Tibial artery (tissue), 4 donors: ENCODE data around the gene OR2C1.

Experiments used
- DNase-seq, 2 donors: peaks; one replicate each; pipeline ENCODE4 v3.0.0-alpha.2; 2019
- H3K27ac ChIP-seq, 2 donors: fragments of 200-600 bp; sonication (generic) in 1 of 2; 1 replicate in 1 of 2; 2 replicates in 1 of 2; pipeline ENCODE4 v1.5.1; 2018 to 2019; ENCODE audit warnings: mild to moderate bottlenecking in 1 of 2
- H3K27me3 ChIP-seq, 2 donors: fragments of 200-600 bp; sonication (generic) in 1 of 2; one replicate each; pipeline versions ENCODE4 v1.5.1 to v1.6.0; 2016 to 2019
- H3K36me3 ChIP-seq, 3 donors: fragments of 200-600 bp; sonication (generic) in 2 of 3; one replicate each; pipeline ENCODE4 v1.5.1; 2016 to 2019; ENCODE audit warnings: mild to moderate bottlenecking in 2 of 3
- H3K4me1 ChIP-seq, 4 donors: fragments of 200-600 bp; sonication (generic) in 2 of 4; 1 replicate in 3 of 4; 2 replicates in 1 of 4; pipeline ENCODE4 v1.5.1; 2016 to 2019
- H3K4me3 ChIP-seq, 2 donors: fragments of 200-600 bp; sonication (generic) in 1 of 2; 1 replicate in 1 of 2; 2 replicates in 1 of 2; pipeline ENCODE4 v1.5.1; 2018 to 2019; ENCODE audit warnings: mild to moderate bottlenecking in 2 of 2
- H3K9me3 ChIP-seq, 3 donors: fragments of 200-600 bp; sonication (generic) in 1 of 3; one replicate each; pipeline ENCODE4 v1.5.1; 2016 to 2019
- intact Hi-C: fragments of 100-400 bp; cut with DNase I; formaldehyde crosslinking; loops from one replicate; pipeline ENCODE4 v1.15.0; 2023; ENCODE audit warnings: low total_unique reads
- TF ChIP-seq, protein P1 (sequence below), 2 experiments: fragments of 200-600 bp in 1 of 2; fragments of 450-650 bp in 1 of 2; IDR thresholded peaks; one replicate each; pipeline ENCODE4 v1.5.1; 2017 to 2019; ENCODE audit warnings: antibody characterized with exemption in 2 of 2, mild to moderate bottlenecking in 1 of 2, moderate library complexity in 1 of 2

OR2C1 gene

DNA sequence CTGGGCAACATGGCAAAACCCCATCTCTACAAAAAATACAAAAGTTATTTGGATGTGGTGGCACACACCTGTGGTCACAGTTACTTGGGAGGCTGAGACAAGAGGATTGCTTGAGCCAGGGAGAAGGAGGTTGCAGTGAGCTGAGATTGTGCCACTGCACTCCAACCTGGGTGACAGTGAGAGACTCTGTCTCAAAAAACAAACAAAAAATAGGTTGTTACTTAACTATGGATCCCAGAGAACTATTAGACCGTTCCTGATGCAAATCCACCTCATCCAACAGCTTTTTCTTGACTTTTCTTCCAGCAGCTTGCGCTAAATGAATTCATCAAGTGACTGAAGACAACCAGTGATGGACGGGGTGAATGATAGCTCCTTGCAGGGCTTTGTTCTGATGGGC is at the start of gene OR2C1:
TSS of gene OR2C1 (plus strand) at position 301 of the 400 bp plus-strand sequence. CDS start at position 353, 52 bp downstream.
- H3K4me3 ChIP-seq: no peak within 1 kb of the TSS
- H3K36me3 ChIP-seq: no peaks in the 10 kb centered on the region
- no peaks in the 10 kb centered on the region for H3K27me3 ChIP-seq
- H3K27ac ChIP-seq: no peak within 1 kb of the TSS
- H3K4me1 ChIP-seq: no peaks in the 10 kb centered on the region
- intact Hi-C loops: no loop called here
- H3K9me3 ChIP-seq: no peaks in the 10 kb centered on the region
- TF ChIP-seq, protein P1, sequence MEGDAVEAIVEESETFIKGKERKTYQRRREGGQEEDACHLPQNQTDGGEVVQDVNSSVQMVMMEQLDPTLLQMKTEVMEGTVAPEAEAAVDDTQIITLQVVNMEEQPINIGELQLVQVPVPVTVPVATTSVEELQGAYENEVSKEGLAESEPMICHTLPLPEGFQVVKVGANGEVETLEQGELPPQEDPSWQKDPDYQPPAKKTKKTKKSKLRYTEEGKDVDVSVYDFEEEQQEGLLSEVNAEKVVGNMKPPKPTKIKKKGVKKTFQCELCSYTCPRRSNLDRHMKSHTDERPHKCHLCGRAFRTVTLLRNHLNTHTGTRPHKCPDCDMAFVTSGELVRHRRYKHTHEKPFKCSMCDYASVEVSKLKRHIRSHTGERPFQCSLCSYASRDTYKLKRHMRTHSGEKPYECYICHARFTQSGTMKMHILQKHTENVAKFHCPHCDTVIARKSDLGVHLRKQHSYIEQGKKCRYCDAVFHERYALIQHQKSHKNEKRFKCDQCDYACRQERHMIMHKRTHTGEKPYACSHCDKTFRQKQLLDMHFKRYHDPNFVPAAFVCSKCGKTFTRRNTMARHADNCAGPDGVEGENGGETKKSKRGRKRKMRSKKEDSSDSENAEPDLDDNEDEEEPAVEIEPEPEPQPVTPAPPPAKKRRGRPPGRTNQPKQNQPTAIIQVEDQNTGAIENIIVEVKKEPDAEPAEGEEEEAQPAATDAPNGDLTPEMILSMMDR (IDR thresholded peaks at IDR 0.05): no peak
- DNase-seq: no peak

DNA sequence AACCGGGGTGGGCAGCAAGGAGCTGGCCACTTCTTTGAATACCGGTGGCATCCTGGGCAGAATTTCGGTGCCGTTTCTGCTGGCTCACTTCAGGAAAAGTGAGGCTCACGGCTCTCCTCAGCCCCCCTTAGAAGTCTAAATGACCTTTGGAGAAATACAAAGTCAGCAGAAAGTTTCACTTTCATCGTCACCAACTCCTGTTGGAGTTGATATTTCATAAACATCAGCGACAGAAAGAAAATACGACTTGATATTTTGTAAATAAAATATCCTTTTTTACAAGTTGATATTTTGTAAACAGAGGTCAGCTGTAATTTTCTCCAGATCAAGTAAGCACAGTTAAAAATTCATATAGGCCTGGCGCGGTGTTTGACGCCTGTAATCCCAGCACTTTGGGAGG is 49.6 kb upstream of the OR2C1 start:
- peak overlapping the region; percentile 87 to 88 for H3K27ac ChIP-seq
- intact Hi-C loops: loop anchor here (5.0 to 10.0 kb wide), 2 partner anchors 89 to 151 kb away; no protein-coding TSS in a partner anchor
- peaks cover 0 to 79% (median 38%) of the 10 kb centered on the region in 3 donors for H3K9me3 ChIP-seq

DNA sequence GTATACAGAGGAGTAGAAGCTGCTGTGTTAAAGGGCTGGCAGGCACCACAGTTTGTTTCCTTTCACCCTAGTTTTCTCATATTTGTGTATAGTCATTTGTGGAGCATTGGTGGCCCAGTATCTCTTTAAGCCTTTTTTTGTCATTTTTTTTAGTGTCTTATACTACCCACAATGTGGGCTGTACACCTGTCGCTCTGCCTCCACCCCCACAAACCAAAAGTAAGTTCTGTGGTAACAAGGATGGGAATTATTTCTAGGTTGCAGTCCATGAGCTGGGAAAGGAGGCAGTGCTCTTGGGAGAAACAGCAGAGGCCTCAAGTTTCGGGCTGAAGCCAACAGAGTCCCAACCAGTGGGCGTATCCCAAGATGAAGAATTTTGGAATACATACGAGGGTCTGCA is 44.2 kb upstream of the OR2C1 start:
- Histone ChIP-seq H3K9me3 (peaks cover 0 to 99% (median 64%) of the 10 kb centered on the region in 3 donors), H3K27ac (no peak overlapping the region), H3K4me3 (no peak overlapping the region), H3K4me1 (peaks cover 0 to 7% (median 3%) of the 10 kb centered on the region in 4 donors), H3K36me3 (peaks cover 77 to 99% (median 81%) of the 10 kb centered on the region in 3 donors), H3K27me3 (no peaks in the 10 kb centered on the region)
- TF ChIP-seq, protein P1 (IDR thresholded peaks at IDR 0.05): no peak
- intact Hi-C loops: loop anchor here (10.0 kb wide), 1 partner anchor 63 kb away; no protein-coding TSS in a partner anchor
- DNase-seq: no peak

More for the DNA sequence above, 49.6 kb upstream of the OR2C1 start:
- TF ChIP-seq, protein P1 (IDR thresholded peaks at IDR 0.05): no peak
- H3K4me1 ChIP-seq: peaks cover 0 to 23% (median 11%) of the 10 kb centered on the region in 4 donors
- peaks cover 56 to 62% (median 58%) of the 10 kb centered on the region in 3 donors for H3K36me3 ChIP-seq
- DNase-seq: no peak
- H3K4me3 ChIP-seq: peak overlapping the region; percentile 70 to 79
- no peaks in the 10 kb centered on the region for H3K27me3 ChIP-seq

DNA sequence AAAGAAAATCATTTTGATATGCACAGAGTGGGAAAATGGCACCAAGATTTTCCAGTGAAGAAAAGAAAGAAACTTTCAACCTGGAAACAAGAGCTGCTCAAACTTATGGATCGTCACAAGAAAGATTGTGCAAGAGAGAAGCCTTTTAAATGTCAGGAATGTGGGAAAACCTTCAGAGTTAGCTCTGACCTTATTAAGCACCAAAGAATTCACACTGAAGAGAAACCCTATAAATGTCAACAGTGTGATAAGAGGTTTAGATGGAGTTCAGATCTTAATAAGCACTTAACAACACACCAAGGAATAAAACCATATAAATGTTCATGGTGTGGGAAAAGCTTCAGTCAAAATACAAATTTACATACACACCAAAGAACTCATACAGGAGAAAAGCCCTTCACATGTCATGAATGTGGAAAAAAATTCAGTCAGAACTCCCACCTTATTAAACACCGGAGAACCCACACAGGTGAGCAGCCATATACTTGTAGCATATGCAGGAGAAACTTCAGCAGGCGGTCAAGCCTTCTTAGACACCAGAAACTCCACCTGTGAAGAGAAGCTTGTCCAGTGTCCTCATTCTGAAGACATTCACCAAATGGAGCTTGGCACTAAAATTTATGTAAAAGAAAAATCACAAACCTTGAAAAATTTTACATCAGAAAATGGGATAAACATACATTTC is 38.2 kb upstream of the OR2C1 start:
- H3K36me3 ChIP-seq: peaks cover 70 to 78% (median 72%) of the 10 kb centered on the region in 3 donors
- TF ChIP-seq, protein P1 (IDR thresholded peaks at IDR 0.05): no peak
- peaks cover 21 to 100% (median 97%) of the 10 kb centered on the region in 3 donors for H3K9me3 ChIP-seq
- no peak overlapping the region for H3K4me3 ChIP-seq
- no peak overlapping the region for H3K27ac ChIP-seq
- no peaks in the 10 kb centered on the region for H3K4me1 ChIP-seq
- no peaks in the 10 kb centered on the region for H3K27me3 ChIP-seq
- DNase-seq: no peak
- intact Hi-C loops: loop anchor here (10.0 kb wide), 1 partner anchor 57 kb away; no protein-coding TSS in a partner anchor

DNA sequence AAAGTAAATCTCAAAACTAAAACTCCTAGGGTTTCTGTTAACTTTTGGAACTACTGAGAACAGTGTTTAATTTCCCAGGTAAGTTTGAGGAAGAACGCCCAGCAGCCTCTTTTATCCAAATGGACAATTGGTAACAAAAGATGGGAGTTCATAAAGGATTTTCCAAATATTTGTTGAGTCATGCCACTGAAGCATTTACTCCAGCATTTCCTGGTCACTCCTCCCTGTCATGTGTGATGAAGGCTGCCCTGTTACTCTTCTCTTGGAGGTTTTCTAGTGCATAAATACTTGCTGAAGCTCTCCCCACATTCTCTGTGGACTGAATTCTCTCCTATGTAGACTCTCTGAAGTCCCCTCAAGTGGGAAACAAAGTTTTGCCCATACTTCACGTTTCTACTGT is 33.9 kb upstream of the OR2C1 start:
- no peaks in the 10 kb centered on the region for H3K27me3 ChIP-seq
- H3K4me3 ChIP-seq: no peak overlapping the region
- H3K36me3 ChIP-seq: peaks cover 27 to 40% (median 29%) of the 10 kb centered on the region in 3 donors
- DNase-seq: no peak
- H3K4me1 ChIP-seq: no peaks in the 10 kb centered on the region
- H3K27ac ChIP-seq: no peak overlapping the region
- intact Hi-C loops: no loop called here
- TF ChIP-seq, protein P1 (IDR thresholded peaks at IDR 0.05): no peak
- peaks cover 21 to 86% (median 81%) of the 10 kb centered on the region in 3 donors for H3K9me3 ChIP-seq
